HCT116 (cell line): ENCODE data around the gene CD34. TPM values are rescaled to one million over a fixed set of nuclear protein-coding genes. Genes with fewer than 3 reads are reported as not detected.

Experiments used
- ATAC-seq: fragments of 200-7000 bp; cut with Tn5 transposase; 2 replicates; pipeline ENCODE4 v1.9.1; 2020; ENCODE audit warnings: mild to moderate bottlenecking, moderate library complexity
- BruUV-seq: library from RNA; stranded (reverse); fragments of 400-500 nt; replicated peaks from 2 replicates; lab custom pipeline; 2021; lab: Mats Ljungman, UMichigan
- CTCF ChIA-PET: fragments of 300-600 bp; sonication (Branson Sonifier 250); formaldehyde crosslinking; loops from one replicate; lab custom pipeline; 2021; ENCODE audit warnings: antibody characterized with exemption; lab: Charles Lee
- POLR2A ChIA-PET: fragments of 300-600, 350-600 bp; sonication (Branson Sonifier 250); formaldehyde crosslinking; loops from one replicate; lab custom pipeline; 2021; ENCODE audit warnings: antibody characterized with exemption; lab: Charles Lee
- RAD21 ChIA-PET, 2 experiments: fragments of 300-600 bp; sonication (Branson Sonifier 250); formaldehyde crosslinking; loops; one replicate each; lab custom pipeline; 2023; ENCODE audit warnings: low total read pairs in 2 of 2; ENCODE audit not compliant: uncharacterized antibody in 2 of 2, unreplicated experiment in 2 of 2, low non-redundant PET in 1 of 2; lab: Charles Lee
- DNase-seq: peaks from one replicate; pipeline ENCODE4 v3.0.0-alpha.2; 2010; ENCODE audit warnings: low read depth, low spot score
- H2AFZ ChIP-seq: fragments of 200-600 bp; shearing (Covaris generic), sonication (generic); 2 replicates; pipeline ENCODE4 v1.6.1; 2017; ENCODE audit warnings: low read depth, mixed run types, mixed read lengths, antibody characterized with exemption, low read length; ENCODE audit not compliant: poor library complexity, severe bottlenecking
- H3K27ac ChIP-seq: 2 replicates; pipeline ENCODE4 v1.5.1; 2012; ENCODE audit warnings: low read depth, low read length
- H3K27me3 ChIP-seq: fragments of 200-600 bp; sonication (generic); 2 replicates; pipeline ENCODE4 v1.6.1; 2016; ENCODE audit warnings: mixed run types, low read length, mixed read lengths; ENCODE audit not compliant: insufficient read depth
- H3K36me3 ChIP-seq, 2 experiments: fragments of 200-500 bp in 1 of 2; fragments of 200-600 bp in 1 of 2; sonication (Bioruptor generic) in 1 of 2; sonication (generic) in 1 of 2; 2 replicates each; pipeline versions ENCODE4 v1.5.1 to v1.6.1; 2014 to 2016; ENCODE audit warnings: low read length in 2 of 2, inconsistent platforms in 1 of 2, mixed read lengths in 1 of 2, mixed run types in 1 of 2; ENCODE audit not compliant: insufficient read depth in 2 of 2, control insufficient read depth in 1 of 2
- H3K4me1 ChIP-seq, 2 experiments: fragments of 200-600 bp in 1 of 2; sonication (generic) in 1 of 2; 2 replicates each; pipeline versions ENCODE4 v1.5.1 to v1.6.1; 2012 to 2017; ENCODE audit warnings: low read length in 2 of 2, inconsistent platforms in 1 of 2, mild to moderate bottlenecking in 1 of 2, mixed read lengths in 1 of 2, mixed run types in 1 of 2, moderate library complexity in 1 of 2; ENCODE audit not compliant: insufficient read depth in 2 of 2, control insufficient read depth in 1 of 2
- H3K4me2 ChIP-seq: fragments of 200-600 bp; sonication (generic); 2 replicates; pipeline ENCODE4 v1.6.1; 2017; ENCODE audit warnings: mixed run types, low read length, mixed read lengths
- H3K4me3 ChIP-seq, 2 experiments: fragments of 200-600 bp in 1 of 2; sonication (generic) in 1 of 2; replicated peaks in 1 of 2; 2 replicates each; pipeline ENCODE4 v1.5.1; 2011 to 2016; ENCODE audit warnings: low read length in 2 of 2, control low read depth in 1 of 2, low read depth in 1 of 2, mild to moderate bottlenecking in 1 of 2, mixed read lengths in 1 of 2, mixed run types in 1 of 2
- H3K79me2 ChIP-seq: fragments of 200-600 bp; sonication (generic); 2 replicates; pipeline ENCODE4 v1.6.1; 2017; ENCODE audit warnings: mild to moderate bottlenecking, mixed run types, low read length, moderate library complexity, mixed read lengths; ENCODE audit not compliant: insufficient read depth
- H3K9ac ChIP-seq: fragments of 200-600 bp; sonication (generic); 2 replicates; pipeline ENCODE4 v1.6.1; 2016; ENCODE audit warnings: low read length, mixed read lengths
- H3K9me2 ChIP-seq: fragments of 200-600 bp; sonication (generic), shearing (Covaris generic); 2 replicates; pipeline ENCODE4 v1.6.1; 2017; ENCODE audit warnings: mixed run types, mild to moderate bottlenecking, moderate library complexity; ENCODE audit not compliant: insufficient read depth
- H3K9me3 ChIP-seq, 2 experiments: fragments of 200-500 bp in 1 of 2; fragments of 200-600 bp in 1 of 2; sonication (Bioruptor generic) in 1 of 2; sonication (generic) in 1 of 2; 2 replicates each; pipeline ENCODE4 v1.6.1; 2014 to 2017; ENCODE audit warnings: low read length in 2 of 2, mixed read lengths in 2 of 2, inconsistent platforms in 1 of 2, low read depth in 1 of 2, mild to moderate bottlenecking in 1 of 2, mixed run types in 1 of 2, moderate library complexity in 1 of 2; ENCODE audit not compliant: control insufficient read depth in 1 of 2, insufficient read depth in 1 of 2
- H4K20me1 ChIP-seq: fragments of 200-600 bp; sonication (generic), shearing (Covaris generic); 2 replicates; pipeline ENCODE4 v1.6.1; 2017; ENCODE audit warnings: mixed run types, mild to moderate bottlenecking, moderate library complexity; ENCODE audit not compliant: insufficient read depth
- CBX3 ChIP-seq: IDR thresholded peaks from 2 replicates; pipeline ENCODE4 v1.6.1; 2012; ENCODE audit warnings: low read depth
- EGR1 ChIP-seq: IDR thresholded peaks from 2 replicates; pipeline ENCODE4 v1.6.1; 2012; ENCODE audit warnings: low read depth
- FOSL1 ChIP-seq: IDR thresholded peaks from 2 replicates; pipeline ENCODE4 v1.6.1; 2012; ENCODE audit warnings: low read depth
- POLR2A ChIP-seq: IDR thresholded peaks from 2 replicates; pipeline ENCODE4 v1.7.0; 2011; ENCODE audit warnings: borderline replicate concordance; ENCODE audit not compliant: insufficient read depth, insufficient read length; ENCODE audit errors: extremely low read depth
- POLR2AphosphoS5 ChIP-seq: IDR thresholded peaks from 2 replicates; pipeline ENCODE4 v1.6.1; 2011; ENCODE audit warnings: mild to moderate bottlenecking, low read depth, low read length, moderate library complexity
- SIN3A ChIP-seq: IDR thresholded peaks from 2 replicates; pipeline ENCODE4 v1.6.1; 2012; ENCODE audit warnings: low read depth
- SP1 ChIP-seq: IDR thresholded peaks from 2 replicates; pipeline ENCODE4 v1.6.1; 2012; ENCODE audit warnings: low read depth
- SRF ChIP-seq: IDR thresholded peaks from 2 replicates; pipeline ENCODE4 v1.6.1; 2012; ENCODE audit warnings: low read depth
- intact Hi-C: fragments of 100-400 bp; cut with micrococcal nuclease; formaldehyde crosslinking; loops from 2 replicates; pipeline ENCODE4 v1.10.0; 2022
- total RNA-seq: library from RNA; stranded (reverse); gene quantifications from one replicate; pipeline ENCODE4 v1.2.1, GENCODE V29; 2021; ENCODE audit not compliant: unreplicated experiment
- TF ChIP-seq, protein P1 (sequence below): IDR thresholded peaks from 2 replicates; pipeline ENCODE4 v1.6.1; 2011; ENCODE audit warnings: mild to moderate bottlenecking, low read length, moderate library complexity; ENCODE audit not compliant: insufficient replicate concordance; ENCODE audit errors: extremely low read depth

The CD34 gene
- total RNA-seq, 1 experiment from 2014 or later, result 0.07 TPM

DNA sequence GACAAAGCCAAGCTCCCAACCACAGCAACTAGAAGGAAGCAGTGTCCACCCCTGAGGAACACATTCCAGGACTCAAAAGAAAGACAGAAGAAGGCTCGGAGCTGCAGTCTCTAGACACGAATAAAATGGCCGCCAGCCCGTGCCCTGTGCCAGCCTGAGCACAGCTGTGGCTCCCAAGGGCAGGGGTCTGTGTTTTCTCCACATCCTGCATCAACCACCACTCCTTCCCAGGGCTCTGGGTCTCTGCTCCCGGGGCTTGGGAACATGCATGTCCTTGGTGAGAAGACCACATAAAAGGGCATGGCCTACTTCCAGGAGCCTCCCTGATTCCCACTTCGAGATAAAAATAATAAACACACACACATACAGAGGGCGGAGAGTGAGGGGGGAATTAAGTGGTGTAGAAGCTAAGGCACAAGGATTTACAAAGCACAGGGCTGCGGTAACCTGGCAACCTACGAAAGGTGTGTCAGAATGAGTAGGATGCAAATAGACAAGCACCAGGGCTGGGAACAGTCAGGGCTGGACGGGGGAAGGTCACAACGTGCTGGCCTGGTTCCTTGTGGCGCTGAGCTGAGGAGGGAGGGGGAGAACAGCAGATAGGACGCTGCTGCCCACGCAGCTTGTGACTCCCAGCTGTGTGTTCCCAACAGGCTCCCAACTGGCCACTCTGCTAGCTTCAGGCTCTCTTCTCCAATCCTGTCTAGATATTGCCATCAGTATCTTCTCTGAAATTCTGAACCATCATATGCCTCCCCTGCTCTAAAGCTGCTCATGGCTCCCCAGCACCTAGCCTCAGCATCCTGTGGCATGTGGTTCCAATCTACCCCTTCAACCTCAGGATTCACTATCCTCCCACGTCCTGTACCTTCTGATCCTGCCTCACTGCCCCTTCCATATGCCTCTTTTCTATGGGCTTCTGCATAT, 72.5 kb downstream of the CD34 start:
- no peak for DNase-seq
- Histone ChIP-seq H3K4me3 (no peak overlapping the region), H2AFZ (no peak overlapping the region), H3K27me3 (no peaks in the 10 kb centered on the region), H3K36me3 (no peaks in the 10 kb centered on the region), H3K79me2 (peaks cover 26% of the 10 kb centered on the region; the same call in 1 of the 2 replicates), H3K9me2 (no peaks in the 10 kb centered on the region), H3K9me3 (no peaks in the 10 kb centered on the region), H4K20me1 (no peaks in the 10 kb centered on the region), H3K9ac (no peak overlapping the region), H3K27ac (no peak overlapping the region), H3K4me1 (no peaks in the 10 kb centered on the region), H3K4me2 (no peak overlapping the region)
- intact Hi-C loops, result no loop called here
- no peak for ATAC-seq
- TF ChIP-seq SP1, result no peak
- no peak for TF ChIP-seq SIN3A
- no peak for TF ChIP-seq POLR2A
- TF ChIP-seq, protein P1, sequence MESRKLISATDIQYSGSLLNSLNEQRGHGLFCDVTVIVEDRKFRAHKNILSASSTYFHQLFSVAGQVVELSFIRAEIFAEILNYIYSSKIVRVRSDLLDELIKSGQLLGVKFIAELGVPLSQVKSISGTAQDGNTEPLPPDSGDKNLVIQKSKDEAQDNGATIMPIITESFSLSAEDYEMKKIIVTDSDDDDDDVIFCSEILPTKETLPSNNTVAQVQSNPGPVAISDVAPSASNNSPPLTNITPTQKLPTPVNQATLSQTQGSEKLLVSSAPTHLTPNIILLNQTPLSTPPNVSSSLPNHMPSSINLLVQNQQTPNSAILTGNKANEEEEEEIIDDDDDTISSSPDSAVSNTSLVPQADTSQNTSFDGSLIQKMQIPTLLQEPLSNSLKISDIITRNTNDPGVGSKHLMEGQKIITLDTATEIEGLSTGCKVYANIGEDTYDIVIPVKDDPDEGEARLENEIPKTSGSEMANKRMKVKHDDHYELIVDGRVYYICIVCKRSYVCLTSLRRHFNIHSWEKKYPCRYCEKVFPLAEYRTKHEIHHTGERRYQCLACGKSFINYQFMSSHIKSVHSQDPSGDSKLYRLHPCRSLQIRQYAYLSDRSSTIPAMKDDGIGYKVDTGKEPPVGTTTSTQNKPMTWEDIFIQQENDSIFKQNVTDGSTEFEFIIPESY, result no peak
- no peak for TF ChIP-seq FOSL1
- TF ChIP-seq CBX3, result no peak
- TF ChIP-seq SRF, result no peak
- no peak for TF ChIP-seq POLR2AphosphoS5
- TF ChIP-seq EGR1, result no peak
- ChIA-PET CTCF (no interaction called here), RAD21 (no interaction called here), POLR2A (no interaction called here)
- BruUV-seq, result no TSS peak
